ENCODE measurements around the gene PLPPR2.
A peak's percentile ranks its signal among the peaks of the same experiment; 100 is the strongest.
"Not testable (repeated sequence)": the region's sequence is repeated elsewhere in the genome, so short reads cannot be mapped to it uniquely, and the experiment has no call there.

The PLPPR2 gene

GRCh38 chr19:11355160-11356073 is at the start of gene PLPPR2:
TSS of gene PLPPR2 (plus strand) at chr19:11355432. CDS start at chr19:11357674, 2,242 bp downstream.
- Mint-ChIP-seq H3K9me3 (no peaks in the 10 kb centered on the region), H3K4me3 (peak within 1 kb of the TSS; percentile 44), H3K27me3 (peaks cover 38% of the 10 kb centered on the region), H3K4me1 (peaks cover 13% of the 10 kb centered on the region), H3K27ac (peak within 1 kb of the TSS; percentile 1), H3K36me3 (peaks cover 4% of the 10 kb centered on the region)
- ATAC-seq = peak; percentile 80

GRCh38 chr19:11306337-11306736 is 48.9 kb upstream of the PLPPR2 start:
- H3K4me1 Mint-ChIP-seq = no peaks in the 10 kb centered on the region
- H3K9me3 Mint-ChIP-seq = no peaks in the 10 kb centered on the region
- H3K27ac Mint-ChIP-seq = no peak overlapping the region
- no peak for ATAC-seq
- no peak overlapping the region for H3K4me3 Mint-ChIP-seq
- peaks cover 17% of the 10 kb centered on the region for H3K27me3 Mint-ChIP-seq
- H3K36me3 Mint-ChIP-seq = no peaks in the 10 kb centered on the region

- ATAC-seq, H3K36me3 Mint-ChIP-seq, H3K9me3 Mint-ChIP-seq, H3K4me3 Mint-ChIP-seq: not testable (repeated sequence)
- Mint-ChIP-seq H3K27ac (peak overlapping the region; percentile 25), H3K27me3 (peaks cover 24% of the 10 kb centered on the region), H3K4me1 (peaks cover 35% of the 10 kb centered on the region)
Measured at GRCh38 chr19:11320278-11320995, 34.8 kb upstream of the PLPPR2 start.

- Mint-ChIP-seq H3K4me3 (no peak overlapping the region), H3K27me3 (peaks cover 24% of the 10 kb centered on the region), H3K9me3 (no peaks in the 10 kb centered on the region), H3K27ac (peak overlapping the region; percentile 25), H3K4me1 (peaks cover 35% of the 10 kb centered on the region), H3K36me3 (no peaks in the 10 kb centered on the region)
- ATAC-seq = no peak
Measured at GRCh38 chr19:11321191-11322126, 33.8 kb upstream of the PLPPR2 start.

- no peak overlapping the region for H3K27ac Mint-ChIP-seq
Measured at GRCh38 chr19:11322269-11323024, 32.8 kb upstream of the PLPPR2 start.

GRCh38 chr19:11323601-11324078 is 31.6 kb upstream of the PLPPR2 start:
- ATAC-seq = no peak
- no peaks in the 10 kb centered on the region for H3K9me3 Mint-ChIP-seq
- peak overlapping the region; percentile 51 for H3K27ac Mint-ChIP-seq
- H3K36me3 Mint-ChIP-seq = peaks cover 5% of the 10 kb centered on the region
- H3K4me3 Mint-ChIP-seq = no peak overlapping the region
- H3K4me1 Mint-ChIP-seq = peaks cover 35% of the 10 kb centered on the region
- H3K27me3 Mint-ChIP-seq = peaks cover 24% of the 10 kb centered on the region

More at GRCh38 chr19:11322269-11323024, 32.8 kb upstream of the PLPPR2 start:
- H3K27me3 Mint-ChIP-seq = peaks cover 24% of the 10 kb centered on the region
- no peaks in the 10 kb centered on the region for H3K9me3 Mint-ChIP-seq
- H3K4me1 Mint-ChIP-seq = peaks cover 35% of the 10 kb centered on the region
- ATAC-seq = no peak
- no peak overlapping the region for H3K4me3 Mint-ChIP-seq
- H3K36me3 Mint-ChIP-seq = peaks cover 5% of the 10 kb centered on the region

- peaks cover 5% of the 10 kb centered on the region for H3K36me3 Mint-ChIP-seq
- peak; percentile 67 for ATAC-seq
- peak overlapping the region; percentile 51 for H3K27ac Mint-ChIP-seq
- H3K27me3 Mint-ChIP-seq = peaks cover 24% of the 10 kb centered on the region
- peaks cover 35% of the 10 kb centered on the region for H3K4me1 Mint-ChIP-seq
- H3K4me3 Mint-ChIP-seq = no peak overlapping the region
- no peaks in the 10 kb centered on the region for H3K9me3 Mint-ChIP-seq
Measured at GRCh38 chr19:11324079-11324661, 31.1 kb upstream of the PLPPR2 start.

GRCh38 chr19:11324748-11325389 is 30.4 kb upstream of the PLPPR2 start:
- Mint-ChIP-seq H3K27ac (peak overlapping the region; percentile 51), H3K4me3 (no peak overlapping the region), H3K4me1 (peaks cover 35% of the 10 kb centered on the region), H3K36me3 (peaks cover 5% of the 10 kb centered on the region), H3K27me3 (peaks cover 24% of the 10 kb centered on the region), H3K9me3 (no peaks in the 10 kb centered on the region)
- no peak for ATAC-seq

- Mint-ChIP-seq H3K9me3 (no peaks in the 10 kb centered on the region), H3K27ac (no peak overlapping the region), H3K36me3 (peaks cover 5% of the 10 kb centered on the region), H3K27me3 (peaks cover 20% of the 10 kb centered on the region), H3K4me3 (no peak overlapping the region), H3K4me1 (peaks cover 31% of the 10 kb centered on the region)
- no peak for ATAC-seq
Measured at GRCh38 chr19:11325544-11325943, 29.7 kb upstream of the PLPPR2 start.

- Mint-ChIP-seq H3K36me3 (peaks cover 31% of the 10 kb centered on the region), H3K27ac (no peak overlapping the region), H3K4me1 (no peaks in the 10 kb centered on the region), H3K4me3 (no peak overlapping the region), H3K9me3 (no peaks in the 10 kb centered on the region), H3K27me3 (no peaks in the 10 kb centered on the region)
- no peak for ATAC-seq
Measured at GRCh38 chr19:11330127-11330526, 25.1 kb upstream of the PLPPR2 start.

GRCh38 chr19:11331502-11331901 is 23.7 kb upstream of the PLPPR2 start:
- H3K4me3 Mint-ChIP-seq = no peak overlapping the region
- no peak for ATAC-seq
- no peaks in the 10 kb centered on the region for H3K27me3 Mint-ChIP-seq
- peaks cover 3% of the 10 kb centered on the region for H3K9me3 Mint-ChIP-seq
- H3K4me1 Mint-ChIP-seq = no peaks in the 10 kb centered on the region
- no peak overlapping the region for H3K27ac Mint-ChIP-seq
- peaks cover 45% of the 10 kb centered on the region for H3K36me3 Mint-ChIP-seq

- ATAC-seq = no peak
- H3K4me3 Mint-ChIP-seq = no peak overlapping the region
- peaks cover 3% of the 10 kb centered on the region for H3K9me3 Mint-ChIP-seq
- peaks cover 42% of the 10 kb centered on the region for H3K36me3 Mint-ChIP-seq
- H3K27ac Mint-ChIP-seq = no peak overlapping the region
- no peaks in the 10 kb centered on the region for H3K4me1 Mint-ChIP-seq
- no peaks in the 10 kb centered on the region for H3K27me3 Mint-ChIP-seq
Measured at GRCh38 chr19:11332822-11333221, 22.4 kb upstream of the PLPPR2 start.

- not testable (repeated sequence) for H3K27ac Mint-ChIP-seq, ATAC-seq, H3K4me1 Mint-ChIP-seq, H3K9me3 Mint-ChIP-seq, H3K4me3 Mint-ChIP-seq, H3K27me3 Mint-ChIP-seq
- peaks cover 42% of the 10 kb centered on the region for H3K36me3 Mint-ChIP-seq
Measured at GRCh38 chr19:11333838-11334237, 21.4 kb upstream of the PLPPR2 start.
